Caco-2 (cell line): ENCODE results near the gene RERE. TPM values are rescaled to one million over a fixed set of nuclear protein-coding genes. Genes with fewer than 3 reads are reported as not detected.

Experiments used
- BruUV-seq: library from RNA; stranded (reverse); fragments of 400-500 nt; replicated peaks from 2 replicates; lab custom pipeline; 2021; lab: Mats Ljungman, UMichigan
- CTCF ChIA-PET: fragments of 300-600 bp; sonication (Branson Sonifier 250); formaldehyde crosslinking; loops from one replicate; lab custom pipeline; 2022; ENCODE audit warnings: antibody characterized with exemption; lab: Charles Lee
- POLR2A ChIA-PET: fragments of 300-600 bp; sonication (Branson Sonifier 250); formaldehyde crosslinking; loops from one replicate; lab custom pipeline; 2022; ENCODE audit warnings: antibody characterized with exemption; lab: Charles Lee
- DNase-seq, 2 experiments: peaks; one replicate each; pipeline versions ENCODE4 v3.0.0 to v3.0.0-alpha.2; 2020 to 2022
- H3K27me3 ChIP-seq: replicated peaks from 2 replicates; pipeline ENCODE4 v1.6.0; 2011; ENCODE audit warnings: low read length; ENCODE audit not compliant: control insufficient read depth, insufficient read depth
- H3K36me3 ChIP-seq: 2 replicates; pipeline ENCODE4 v1.5.1; 2011; ENCODE audit warnings: low read length; ENCODE audit not compliant: control insufficient read depth, insufficient read depth
- H3K4me1 ChIP-seq: fragments of 250-450 bp; sonication (Bioruptor Pico); 2 replicates; pipeline ENCODE4 v1.5.1; 2020; ENCODE audit warnings: mild to moderate bottlenecking
- H3K4me3 ChIP-seq: 2 replicates; pipeline ENCODE4 v1.5.1; 2011; ENCODE audit warnings: low read depth, mild to moderate bottlenecking, control low read depth, low read length
- H3K9me3 ChIP-seq: fragments of 250-450 bp; sonication (Bioruptor Pico); 2 replicates; pipeline ENCODE4 v1.5.1; 2020; ENCODE audit warnings: mild to moderate bottlenecking, moderate library complexity
- H3K27ac Mint-ChIP-seq: one replicate; pipeline ENCODE4 v1.8.0; 2022; ENCODE audit warnings: mixed read lengths; ENCODE audit not compliant: unreplicated experiment
- H3K27me3 Mint-ChIP-seq: one replicate; pipeline ENCODE4 v1.8.0; 2022; ENCODE audit warnings: mixed read lengths; ENCODE audit not compliant: insufficient read depth, unreplicated experiment
- H3K36me3 Mint-ChIP-seq: one replicate; pipeline ENCODE4 v1.8.0; 2022; ENCODE audit warnings: mild to moderate bottlenecking, mixed read lengths; ENCODE audit not compliant: insufficient read depth, unreplicated experiment
- H3K4me1 Mint-ChIP-seq: one replicate; pipeline ENCODE4 v1.8.0; 2022; ENCODE audit warnings: low read depth, mixed read lengths; ENCODE audit not compliant: unreplicated experiment
- H3K4me3 Mint-ChIP-seq: one replicate; pipeline ENCODE4 v1.8.0; 2022; ENCODE audit warnings: mild to moderate bottlenecking, moderate library complexity, mixed read lengths; ENCODE audit not compliant: unreplicated experiment
- H3K9me3 Mint-ChIP-seq: one replicate; pipeline ENCODE4 v1.8.0; 2022; ENCODE audit warnings: mixed read lengths; ENCODE audit not compliant: unreplicated experiment
- CTCF ChIP-seq, 2 experiments: fragments of 200-600 bp in 1 of 2; IDR thresholded peaks; 1 replicate in 1 of 2; 2 replicates in 1 of 2; pipeline versions ENCODE4 v1.5.1 to v1.8.0; 2011 to 2022; ENCODE audit warnings: antibody characterized with exemption in 1 of 2, control low read depth in 1 of 2, inconsistent platforms in 1 of 2, low read depth in 1 of 2, low read length in 1 of 2, mild to moderate bottlenecking in 1 of 2, moderate library complexity in 1 of 2; ENCODE audit not compliant: insufficient read depth in 1 of 2, severe bottlenecking in 1 of 2, unreplicated experiment in 1 of 2
- intact Hi-C: fragments of 100-400 bp; cut with micrococcal nuclease; formaldehyde crosslinking; loops from one replicate; pipeline ENCODE4 v1.10.0; 2022; ENCODE audit not compliant: unreplicated experiment
- total RNA-seq: library from RNA; stranded (reverse); gene quantifications from 2 replicates; pipeline ENCODE4 v1.2.3, GENCODE V29; 2022

Gene RERE
- total RNA-seq, 1 experiment from 2014 or later = 85.2 TPM

- TF ChIP-seq CTCF (IDR thresholded peaks at IDR 0.05; ENCODE audit: insufficient read depth in 1 of 2, low read depth in 1 of 2, low read length in 1 of 2, severe bottlenecking in 1 of 2, unreplicated experiment in 1 of 2) = no peak
- DNase-seq = no peak
- ChIA-PET POLR2A (no interaction called here), CTCF (no interaction called here)
- H3K4me3 Mint-ChIP-seq = no peak overlapping the region
- Histone ChIP-seq H3K4me1 (0 out of 2 replicates have a peak, but pooled peaks cover 5% of the 10 kb centered on the region), H3K9me3 (no peaks in the 10 kb centered on the region), H3K27me3 (no peaks in the 10 kb centered on the region), H3K36me3 (0 out of 2 replicates have a peak, but pooled peaks cover 2% of the 10 kb centered on the region), H3K4me3 (no peak overlapping the region)
- peaks cover 9% of the 10 kb centered on the region for H3K4me1 Mint-ChIP-seq
- H3K27me3 Mint-ChIP-seq = no peaks in the 10 kb centered on the region
- peaks cover 29% of the 10 kb centered on the region for H3K36me3 Mint-ChIP-seq
- no peak overlapping the region for H3K27ac Mint-ChIP-seq
- intact Hi-C loops = no loop called here
- BruUV-seq = no TSS peak
- no peaks in the 10 kb centered on the region for H3K9me3 Mint-ChIP-seq
Measured at GRCh38 chr1:8374356-8374755, 443.1 kb downstream of the RERE start.

GRCh38 chr1:8373581-8374241 lies 443.7 kb downstream of the RERE start:
- Histone ChIP-seq H3K9me3 (no peaks in the 10 kb centered on the region), H3K27me3 (no peaks in the 10 kb centered on the region), H3K4me1 (0 out of 2 replicates have a peak, but pooled peaks cover 5% of the 10 kb centered on the region), H3K36me3 (0 out of 2 replicates have a peak, but pooled peaks cover 2% of the 10 kb centered on the region), H3K4me3 (no peak overlapping the region)
- Mint-ChIP-seq H3K4me3 (no peak overlapping the region), H3K36me3 (peaks cover 25% of the 10 kb centered on the region), H3K9me3 (no peaks in the 10 kb centered on the region), H3K27ac (no peak overlapping the region), H3K27me3 (no peaks in the 10 kb centered on the region), H3K4me1 (peaks cover 4% of the 10 kb centered on the region)
- intact Hi-C loops = no loop called here
- CTCF ChIA-PET = no interaction called here
- POLR2A ChIA-PET = no interaction called here
- no peak for TF ChIP-seq CTCF (IDR thresholded peaks at IDR 0.05; ENCODE audit: insufficient read depth in 1 of 2, low read depth in 1 of 2, low read length in 1 of 2, severe bottlenecking in 1 of 2, unreplicated experiment in 1 of 2)
- DNase-seq = no peak
- no TSS peak for BruUV-seq

- no TSS peak for BruUV-seq
- CTCF ChIA-PET = no interaction called here
- Histone ChIP-seq H3K27me3 (no peaks in the 10 kb centered on the region), H3K36me3 (0 out of 2 replicates have a peak, but pooled peaks cover 2% of the 10 kb centered on the region), H3K9me3 (no peaks in the 10 kb centered on the region), H3K4me3 (no peak overlapping the region), H3K4me1 (no peaks in the 10 kb centered on the region)
- H3K36me3 Mint-ChIP-seq = peaks cover 23% of the 10 kb centered on the region
- POLR2A ChIA-PET = no interaction called here
- DNase-seq = no peak
- H3K4me3 Mint-ChIP-seq = no peak overlapping the region
- no peaks in the 10 kb centered on the region for H3K9me3 Mint-ChIP-seq
- H3K27me3 Mint-ChIP-seq = no peaks in the 10 kb centered on the region
- no peak overlapping the region for H3K27ac Mint-ChIP-seq
- no peaks in the 10 kb centered on the region for H3K4me1 Mint-ChIP-seq
- intact Hi-C loops = no loop called here
- TF ChIP-seq CTCF (IDR thresholded peaks at IDR 0.05; ENCODE audit: insufficient read depth in 1 of 2, low read depth in 1 of 2, low read length in 1 of 2, severe bottlenecking in 1 of 2, unreplicated experiment in 1 of 2) = no peak
Measured at GRCh38 chr1:8373125-8373524, 444.3 kb downstream of the RERE start.
